Sciatic nerve (tissue), 2 donors: ENCODE data around the gene RARA. TPM values are rescaled to one million over a fixed set of nuclear protein-coding genes. Genes with fewer than 3 reads are reported as not detected.
"Not testable (repeated sequence)": the region's sequence is repeated elsewhere in the genome, so short reads cannot be mapped to it uniquely, and the experiment has no call there.

ENCODE experiments used
- ATAC-seq: fragments of 200-7000 bp; cut with Tn5 transposase; one replicate; pipeline ENCODE4 v1.9.1; 2020; ENCODE audit warnings: mild to moderate bottlenecking, moderate library complexity
- DNase-seq: peaks from one replicate; pipeline ENCODE4 v3.0.0-alpha.2; 2020; ENCODE audit warnings: low spot score
- intact Hi-C: fragments of 100-400 bp; cut with DNase I; formaldehyde crosslinking; loops from one replicate; pipeline ENCODE4 v1.14.2; 2022
- total RNA-seq: library from RNA; stranded (reverse); fragmentation: NEBNext Ultra II Directional; extraction: Animal tissue kit (Norgen Biotek cat#: 25700); gene quantifications from one replicate; pipeline ENCODE4 v1.2.1, GENCODE V29; 2021
- donor health status: DM: no; HTN: no; CAD: no.
- donor health status: DM: no; HTN: no; CAD: no.

The RARA gene
- total RNA-seq, 1 donor from 2014 or later: 74.4 TPM

GRCh38 chr17:40386555-40386954, 77.6 kb downstream of the RARA start:
- ATAC-seq, intact Hi-C loops, DNase-seq: not testable (repeated sequence)

GRCh38 chr17:40399185-40399584, 90.2 kb downstream of the RARA start:
- intact Hi-C loops: no loop called here
- no peak for DNase-seq
- peak; percentile 65 for ATAC-seq

DNA sequence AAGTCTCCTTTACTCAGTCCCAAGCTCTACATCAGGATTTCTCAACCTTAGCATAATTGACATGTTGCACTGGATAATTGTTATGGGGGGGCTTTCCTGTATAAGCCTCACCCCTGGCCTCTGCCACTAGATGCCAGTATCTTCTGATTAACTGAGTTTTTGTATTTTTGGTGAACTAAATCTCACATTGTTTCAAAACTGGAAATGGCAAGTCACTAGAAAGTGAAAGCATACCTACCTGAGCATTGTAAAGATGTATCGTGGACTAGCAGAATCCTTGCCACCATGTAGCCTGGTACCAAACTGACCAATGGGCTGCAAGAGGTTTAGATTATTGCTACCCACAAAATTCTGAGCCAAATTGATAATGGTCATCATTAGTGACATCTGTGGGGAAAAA, 93.7 kb downstream of the RARA start:
- ATAC-seq (no peak), DNase-seq (no peak)
- intact Hi-C loops: no loop called here

GRCh38 chr17:40404003-40404402, 95.0 kb downstream of the RARA start:
- intact Hi-C loops: no loop called here
- DNase-seq (no peak), ATAC-seq (no peak)

Other genes with a start within 250 kb of the RARA start
- 72.0 TPM for gene THRA, start 246.2 kb upstream of the RARA start, total RNA-seq
- 69.8 TPM for gene NR1D1, start 208.6 kb upstream of the RARA start, total RNA-seq
- 108 TPM for gene MSL1, start 187.2 kb upstream of the RARA start, total RNA-seq
- gene CASC3, start 168.6 kb upstream of the RARA start, total RNA-seq: 135 TPM
- gene RAPGEFL1, start 131.7 kb upstream of the RARA start, total RNA-seq: 21.2 TPM
- 41.1 TPM for gene WIPF2, start 89.9 kb upstream of the RARA start, total RNA-seq
- 1.0 TPM for gene CDC6, start 21.3 kb upstream of the RARA start, total RNA-seq
- not detected for gene GJD3, start 55.6 kb downstream of the RARA start, total RNA-seq
- gene TOP2A, start 108.7 kb downstream of the RARA start, total RNA-seq: 1.4 TPM
- gene IGFBP4, start 134.3 kb downstream of the RARA start, total RNA-seq: 680 TPM
- gene TNS4, start 192.4 kb downstream of the RARA start, total RNA-seq: 0.36 TPM